GM19025 (cell line): Measurements from ENCODE around the gene SBK3.
"Not testable (repeated sequence)": the region's sequence is repeated elsewhere in the genome, so short reads cannot be mapped to it uniquely, and the experiment has no call there.

Source experiments
- ATAC-seq: cut with Tn5 transposase; IDR thresholded peaks from one replicate; pipeline ENCODE4 v1.9.1; 2021; ENCODE audit warnings: mild to moderate bottlenecking, low read depth, moderate library complexity; ENCODE audit not compliant: unreplicated experiment

The SBK3 gene

GRCh38 chr19:55543567-55543966 is 1.8 kb downstream of the SBK3 start:
- ATAC-seq = no peak

- ATAC-seq = no peak
Measured at GRCh38 chr19:55542292-55542855, 3.0 kb downstream of the SBK3 start.

- ATAC-seq = no peak
Measured at GRCh38 chr19:55541091-55541490, 4.3 kb downstream of the SBK3 start.

GRCh38 chr19:55540619-55541018 is 4.7 kb downstream of the SBK3 start:
- ATAC-seq = no peak

- no peak for ATAC-seq
Measured at GRCh38 chr19:55539090-55539984, 6.0 kb downstream of the SBK3 start.

GRCh38 chr19:55538132-55538531 is 7.2 kb downstream of the SBK3 start:
- no peak for ATAC-seq

GRCh38 chr19:55537741-55538111 is 7.6 kb downstream of the SBK3 start:
- no peak for ATAC-seq

GRCh38 chr19:55536951-55537740 is 8.2 kb downstream of the SBK3 start, which contains the start of gene SBK2:
Gene SBK2, minus strand, starts transcription at chr19:55537133. Its CDS starts 839 bp downstream, at chr19:55536294.
- ATAC-seq = no peak

GRCh38 chr19:55536366-55536765 is 9.0 kb downstream of the SBK3 start:
- no peak for ATAC-seq

GRCh38 chr19:55535965-55536350 is 9.4 kb downstream of the SBK3 start:
- no peak for ATAC-seq

GRCh38 chr19:55535173-55535964 is 10.0 kb downstream of the SBK3 start:
- ATAC-seq = no peak

- ATAC-seq = not testable (repeated sequence)
Measured at GRCh38 chr19:55534280-55534679, 11.1 kb downstream of the SBK3 start.

GRCh38 chr19:55530996-55531395 is 14.3 kb downstream of the SBK3 start:
- ATAC-seq = no peak

- ATAC-seq = no peak
Measured at GRCh38 chr19:55529636-55530234, 15.6 kb downstream of the SBK3 start.

GRCh38 chr19:55528030-55528803 is 17.1 kb downstream of the SBK3 start:
- no peak for ATAC-seq

- no peak for ATAC-seq
Measured at GRCh38 chr19:55527197-55528029, 17.9 kb downstream of the SBK3 start.

- ATAC-seq = no peak
Measured at GRCh38 chr19:55526216-55527196, 18.8 kb downstream of the SBK3 start.
